ENCODE results near the gene COL23A1. TPM values are rescaled to one million over a fixed set of nuclear protein-coding genes. Genes with fewer than 3 reads are reported as not detected.

COL23A1 gene
- total RNA-seq, 1 experiment from 2014 or later, result 15.0 TPM

- H3K27me3 Mint-ChIP-seq (ENCODE audit: low read depth), result peaks cover 21% of the 10 kb centered on the region
These were observed 17.0 kb downstream of the COL23A1 start for GRCh38 chr5:178573216-178573615.

DNA sequence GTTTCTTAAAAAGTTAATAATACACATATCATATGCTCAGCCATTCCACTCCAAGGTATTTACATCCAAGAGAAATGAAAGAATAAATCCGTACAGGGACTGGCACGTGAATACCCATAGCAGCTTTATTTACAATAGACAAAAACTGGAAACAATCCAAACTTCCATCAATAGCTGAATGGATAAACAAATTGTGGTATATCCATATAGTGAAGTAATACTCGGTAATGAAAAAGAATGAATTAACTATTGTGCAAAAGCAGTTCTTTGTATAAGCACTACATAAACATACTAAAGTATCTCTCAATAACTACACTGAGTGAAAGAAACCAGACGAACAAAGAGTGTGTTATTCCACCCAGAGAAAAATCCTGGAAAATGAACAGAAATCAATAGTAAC, 17.6 kb downstream of the COL23A1 start:
- ChIA-PET POLR2A (no interaction called here), CTCF (no interaction called here)
- H3K4me1 Mint-ChIP-seq, result peaks cover 8% of the 10 kb centered on the region
- H3K4me3 Mint-ChIP-seq, result no peak overlapping the region
- H3K9me3 Mint-ChIP-seq, result peaks cover 22% of the 10 kb centered on the region
- no peak for TF ChIP-seq SMAD4 (CRISPR knock-in tag; IDR thresholded peaks at IDR 0.05)
- TF ChIP-seq GTF2I (CRISPR knock-in tag; conservative IDR thresholded peaks at IDR 0.05), result 0 out of 2 replicates have a peak, but pooled peaks have one; percentile 43
- H3K27me3 Mint-ChIP-seq (ENCODE audit: low read depth), result peaks cover 21% of the 10 kb centered on the region
- H3K27ac Mint-ChIP-seq, result no peak overlapping the region
- ATAC-seq, result no peak
- DNase-seq (ENCODE audit: low spot score), result no peak
- H3K36me3 Mint-ChIP-seq, result peaks cover 20% of the 10 kb centered on the region

More at GRCh38 chr5:178573216-178573615, 17.0 kb downstream of the COL23A1 start:
- TF ChIP-seq, protein P1, sequence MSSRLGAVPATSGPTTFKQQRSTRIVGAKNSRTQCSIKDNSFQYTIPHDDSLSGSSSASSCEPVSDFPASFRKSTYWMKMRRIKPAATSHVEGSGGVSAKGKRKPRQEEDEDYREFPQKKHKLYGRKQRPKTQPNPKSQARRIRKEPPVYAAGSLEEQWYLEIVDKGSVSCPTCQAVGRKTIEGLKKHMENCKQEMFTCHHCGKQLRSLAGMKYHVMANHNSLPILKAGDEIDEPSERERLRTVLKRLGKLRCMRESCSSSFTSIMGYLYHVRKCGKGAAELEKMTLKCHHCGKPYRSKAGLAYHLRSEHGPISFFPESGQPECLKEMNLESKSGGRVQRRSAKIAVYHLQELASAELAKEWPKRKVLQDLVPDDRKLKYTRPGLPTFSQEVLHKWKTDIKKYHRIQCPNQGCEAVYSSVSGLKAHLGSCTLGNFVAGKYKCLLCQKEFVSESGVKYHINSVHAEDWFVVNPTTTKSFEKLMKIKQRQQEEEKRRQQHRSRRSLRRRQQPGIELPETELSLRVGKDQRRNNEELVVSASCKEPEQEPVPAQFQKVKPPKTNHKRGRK (CRISPR knock-in tag; IDR thresholded peaks at IDR 0.05; ENCODE audit: borderline replicate concordance), result no peak
- no peak overlapping the region for H3K4me3 Mint-ChIP-seq
- H3K4me1 Mint-ChIP-seq, result peaks cover 14% of the 10 kb centered on the region
- peaks cover 22% of the 10 kb centered on the region for H3K9me3 Mint-ChIP-seq
- peaks cover 20% of the 10 kb centered on the region for H3K36me3 Mint-ChIP-seq
- no peak overlapping the region for H3K27ac Mint-ChIP-seq
- POLR2A ChIA-PET, result no interaction called here
- ATAC-seq, result no peak
- DNase-seq (ENCODE audit: low spot score), result no peak
- CTCF ChIA-PET, result no interaction called here

DNA sequence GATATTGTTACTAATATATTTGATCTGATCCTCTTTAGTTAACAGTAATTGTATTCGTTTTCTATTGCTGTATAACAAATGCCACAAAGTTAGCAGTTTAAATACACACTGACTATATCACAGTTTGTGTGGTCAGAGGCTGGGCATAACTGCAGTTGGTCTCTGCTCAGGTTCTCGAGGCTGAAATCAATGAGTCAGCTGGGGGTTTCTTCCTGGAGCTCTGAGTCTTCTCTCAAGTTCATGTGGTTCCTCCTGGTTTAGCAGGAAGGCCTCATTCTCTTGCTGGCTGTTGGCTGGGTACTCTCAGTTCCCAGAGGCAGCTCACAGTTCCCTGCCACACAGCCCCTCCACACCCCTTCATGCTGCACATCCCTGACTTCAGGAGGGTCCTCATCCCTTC, 20.7 kb downstream of the COL23A1 start:
- Mint-ChIP-seq H3K27ac (no peak overlapping the region), H3K4me1 (peaks cover 11% of the 10 kb centered on the region), H3K4me3 (no peak overlapping the region), H3K36me3 (peaks cover 18% of the 10 kb centered on the region), H3K9me3 (peaks cover 22% of the 10 kb centered on the region), H3K27me3 (ENCODE audit: low read depth) (peaks cover 1% of the 10 kb centered on the region)
- DNase-seq (ENCODE audit: low spot score), result no peak
- CTCF ChIA-PET, result no interaction called here
- ATAC-seq, result no peak
- POLR2A ChIA-PET, result no interaction called here
- no peak for TF ChIP-seq CTCF (IDR thresholded peaks at IDR 0.05)
- no peak for TF ChIP-seq ESRRA (CRISPR knock-in tag; IDR thresholded peaks at IDR 0.05; ENCODE audit: borderline replicate concordance)
- no peak for TF ChIP-seq ZNF232 (CRISPR knock-in tag; IDR thresholded peaks at IDR 0.05)
- TF ChIP-seq GABPB1 (CRISPR knock-in tag; IDR thresholded peaks at IDR 0.05), result no peak
- TF ChIP-seq ZNF138 (CRISPR knock-in tag; conservative IDR thresholded peaks at IDR 0.05), result no peak
- TF ChIP-seq ATF1 (CRISPR knock-in tag; IDR thresholded peaks at IDR 0.05), result no peak
- no peak for TF ChIP-seq USF2 (CRISPR knock-in tag; IDR thresholded peaks at IDR 0.05)
- no peak for TF ChIP-seq TCF7 (CRISPR knock-in tag; IDR thresholded peaks at IDR 0.05; ENCODE audit: low read depth)
- TF ChIP-seq, protein P2, sequence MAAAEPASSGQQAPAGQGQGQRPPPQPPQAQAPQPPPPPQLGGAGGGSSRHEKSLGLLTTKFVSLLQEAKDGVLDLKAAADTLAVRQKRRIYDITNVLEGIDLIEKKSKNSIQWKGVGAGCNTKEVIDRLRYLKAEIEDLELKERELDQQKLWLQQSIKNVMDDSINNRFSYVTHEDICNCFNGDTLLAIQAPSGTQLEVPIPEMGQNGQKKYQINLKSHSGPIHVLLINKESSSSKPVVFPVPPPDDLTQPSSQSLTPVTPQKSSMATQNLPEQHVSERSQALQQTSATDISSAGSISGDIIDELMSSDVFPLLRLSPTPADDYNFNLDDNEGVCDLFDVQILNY (CRISPR knock-in tag; IDR thresholded peaks at IDR 0.05), result no peak
- TF ChIP-seq RORB (CRISPR knock-in tag; IDR thresholded peaks at IDR 0.05), result no peak
- TF ChIP-seq ERG (CRISPR knock-in tag; IDR thresholded peaks at IDR 0.05), result no peak
- TF ChIP-seq, protein P3, sequence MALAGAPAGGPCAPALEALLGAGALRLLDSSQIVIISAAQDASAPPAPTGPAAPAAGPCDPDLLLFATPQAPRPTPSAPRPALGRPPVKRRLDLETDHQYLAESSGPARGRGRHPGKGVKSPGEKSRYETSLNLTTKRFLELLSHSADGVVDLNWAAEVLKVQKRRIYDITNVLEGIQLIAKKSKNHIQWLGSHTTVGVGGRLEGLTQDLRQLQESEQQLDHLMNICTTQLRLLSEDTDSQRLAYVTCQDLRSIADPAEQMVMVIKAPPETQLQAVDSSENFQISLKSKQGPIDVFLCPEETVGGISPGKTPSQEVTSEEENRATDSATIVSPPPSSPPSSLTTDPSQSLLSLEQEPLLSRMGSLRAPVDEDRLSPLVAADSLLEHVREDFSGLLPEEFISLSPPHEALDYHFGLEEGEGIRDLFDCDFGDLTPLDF (CRISPR knock-in tag; IDR thresholded peaks at IDR 0.05), result no peak
- no peak for TF ChIP-seq NFE2L1 (CRISPR knock-in tag; IDR thresholded peaks at IDR 0.05)
- no peak for TF ChIP-seq EMX1 (CRISPR knock-in tag; IDR thresholded peaks at IDR 0.05)
